HepG2 (cell line): ENCODE measurements around the gene UBE2O. TPM values are rescaled to one million over a fixed set of nuclear protein-coding genes. Genes with fewer than 3 reads are reported as not detected.
A peak's percentile ranks its signal among the peaks of the same experiment; 100 is the strongest.

Experiments used
- ARHGAP35 ChIP-seq: sonication (generic); formaldehyde crosslinking; IDR thresholded peaks from 2 replicates; pipeline ENCODE4 v1.9.0; 2022; ENCODE audit warnings: mild to moderate bottlenecking, inconsistent platforms, moderate library complexity, missing genetic modification reagents, borderline replicate concordance
- HDAC2 ChIP-seq: sonication (generic); formaldehyde crosslinking; IDR thresholded peaks from 2 replicates; pipeline ENCODE4 v1.4.0; 2020; ENCODE audit warnings: missing genetic modification reagents
- HMGXB4 ChIP-seq, 2 experiments: sonication (generic) in 1 of 2; formaldehyde crosslinking in 1 of 2; IDR thresholded peaks; 2 replicates each; pipeline versions ENCODE4 v1.4.0 to v1.6.1; 2018 to 2020; ENCODE audit warnings: missing genetic modification reagents in 2 of 2, borderline replicate concordance in 1 of 2, low read depth in 1 of 2, mild to moderate bottlenecking in 1 of 2, missing biosample characterization in 1 of 2
- KLF16 ChIP-seq, 2 experiments: sonication (generic) in 1 of 2; formaldehyde crosslinking in 1 of 2; IDR thresholded peaks; 2 replicates each; pipeline versions ENCODE4 v1.6.1 to v1.8.0; 2016 to 2023; ENCODE audit warnings: missing genetic modification reagents in 2 of 2, missing compliant biosample characterization in 1 of 2
- MED8 ChIP-seq: sonication (generic); formaldehyde crosslinking; IDR thresholded peaks from 2 replicates; pipeline ENCODE4 v1.8.1; 2023; ENCODE audit warnings: mild to moderate bottlenecking, missing genetic modification reagents; ENCODE audit not compliant: insufficient replicate concordance
- NFKBIZ ChIP-seq: IDR thresholded peaks from 2 replicates; pipeline ENCODE4 v1.6.1; 2018; ENCODE audit warnings: missing genetic modification reagents, missing compliant biosample characterization
- PHF8 ChIP-seq: sonication (generic); formaldehyde crosslinking; IDR thresholded peaks from 2 replicates; pipeline ENCODE4 v1.5.0; 2020; ENCODE audit warnings: missing genetic modification reagents
- SIN3A ChIP-seq: IDR thresholded peaks from 2 replicates; pipeline ENCODE4 v1.6.1; 2011; ENCODE audit warnings: low read depth, mild to moderate bottlenecking, control low read depth, low read length, borderline replicate concordance
- SP1 ChIP-seq, 2 experiments: fragments of 450-650 bp in 1 of 2; sonication (generic) in 1 of 2; formaldehyde crosslinking in 1 of 2; IDR thresholded peaks; 2 replicates each; pipeline versions ENCODE4 v1.4.0 to v1.6.1; 2016 to 2020; ENCODE audit warnings: missing genetic modification reagents in 1 of 2
- ZFX ChIP-seq: sonication (generic); formaldehyde crosslinking; IDR thresholded peaks from 2 replicates; pipeline ENCODE4 v1.4.0; 2020; ENCODE audit warnings: mild to moderate bottlenecking, low read depth, missing genetic modification reagents, moderate library complexity
- ZNF136 ChIP-seq: sonication (generic); formaldehyde crosslinking; IDR thresholded peaks from 2 replicates; pipeline ENCODE4 v1.8.1; 2022; ENCODE audit warnings: low read depth, mild to moderate bottlenecking, moderate library complexity, missing genetic modification reagents
- ZNF274 ChIP-seq: sonication (generic); formaldehyde crosslinking; IDR thresholded peaks from 2 replicates; pipeline ENCODE4 v1.5.1; 2020; ENCODE audit warnings: mild to moderate bottlenecking, missing genetic modification reagents
- ZNF503 ChIP-seq: sonication (generic); formaldehyde crosslinking; IDR thresholded peaks from 2 replicates; pipeline ENCODE4 v1.4.0; 2020; ENCODE audit warnings: missing genetic modification reagents
- ZNF614 ChIP-seq: IDR thresholded peaks from 2 replicates; pipeline ENCODE4 v1.6.1; 2018; ENCODE audit warnings: missing biosample characterization, missing genetic modification reagents, inconsistent platforms, borderline replicate concordance
- ZNF749 ChIP-seq: sonication (generic); formaldehyde crosslinking; IDR thresholded peaks from 2 replicates; pipeline ENCODE4 v1.8.0; 2022; ENCODE audit warnings: mild to moderate bottlenecking, missing genetic modification reagents, moderate library complexity, borderline replicate concordance
- ZNF761 ChIP-seq: sonication (generic); formaldehyde crosslinking; conservative IDR thresholded peaks from 2 replicates; pipeline ENCODE4 v1.4.0; 2020; ENCODE audit warnings: mild to moderate bottlenecking, missing genetic modification reagents
- polyA plus RNA-seq, 8 experiments: library from polyadenylated mRNA; depleted of rRNA in 3 of 8; stranded (reverse) in 7 of 8; unstranded in 1 of 8; fragments of >200 nt; fragmentation: Illumina TruSeq in 4 of 8; extraction: Trizol in 4 of 8; gene quantifications; 2 replicates each; pipeline versions ENCODE4 v1.2.1 to v1.2.3, GENCODE V29; 2011 to 2016; ENCODE audit warnings: low read depth in 4 of 8, missing spikeins in 1 of 8, mixed read lengths in 1 of 8; ENCODE audit not compliant: insufficient read depth in 1 of 8
- total RNA-seq, 5 experiments: library from RNA; depleted of rRNA; stranded (reverse); fragments of >200 nt; fragmentation: Illumina TruSeq; extraction: Trizol; gene quantifications; 2 replicates each; pipeline ENCODE4 v1.2.3, GENCODE V29; 2016; ENCODE audit warnings: low read depth in 1 of 5
- TF ChIP-seq, protein P1 (sequence below): sonication (generic); formaldehyde crosslinking; conservative IDR thresholded peaks from 2 replicates; pipeline ENCODE4 v1.8.0; 2022; ENCODE audit warnings: low read depth, missing genetic modification reagents
- TF ChIP-seq, protein P2 (sequence below): sonication (generic); formaldehyde crosslinking; IDR thresholded peaks from 2 replicates; pipeline ENCODE4 v1.5.1; 2020; ENCODE audit warnings: mild to moderate bottlenecking, missing genetic modification reagents, moderate library complexity

UBE2O gene
- total and polyA plus RNA-seq, 2 of the 13 experiments (the other 11 are each of a cell fraction or from before 2014, with no cell fraction given) = 21.5 to 23.5 TPM

DNA sequence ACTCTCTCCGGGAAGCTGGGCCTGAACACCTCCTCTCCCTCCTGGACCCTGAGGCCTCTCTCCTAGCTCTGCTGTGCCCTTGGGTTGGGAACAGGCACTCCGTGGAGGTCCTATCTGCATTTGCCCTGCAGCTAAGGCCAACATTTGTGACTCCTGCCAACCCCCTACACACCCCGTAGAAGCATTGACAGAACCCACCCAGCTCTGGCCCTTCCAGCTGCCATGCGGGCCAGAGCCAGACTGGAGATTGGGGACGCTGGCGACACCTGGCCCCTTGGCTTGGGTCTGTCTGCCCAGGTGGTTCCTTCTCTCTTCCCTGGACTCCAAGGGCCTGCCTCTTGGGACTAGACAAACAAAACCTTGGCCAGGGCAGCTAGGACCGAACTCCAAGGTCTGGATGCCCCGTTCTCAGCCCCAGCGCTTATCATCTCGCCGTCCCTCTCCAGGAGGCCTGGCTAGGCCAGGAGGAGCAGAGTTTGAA is 48.9 kb upstream of the UBE2O start (continued):
- TF ChIP-seq, protein P1, sequence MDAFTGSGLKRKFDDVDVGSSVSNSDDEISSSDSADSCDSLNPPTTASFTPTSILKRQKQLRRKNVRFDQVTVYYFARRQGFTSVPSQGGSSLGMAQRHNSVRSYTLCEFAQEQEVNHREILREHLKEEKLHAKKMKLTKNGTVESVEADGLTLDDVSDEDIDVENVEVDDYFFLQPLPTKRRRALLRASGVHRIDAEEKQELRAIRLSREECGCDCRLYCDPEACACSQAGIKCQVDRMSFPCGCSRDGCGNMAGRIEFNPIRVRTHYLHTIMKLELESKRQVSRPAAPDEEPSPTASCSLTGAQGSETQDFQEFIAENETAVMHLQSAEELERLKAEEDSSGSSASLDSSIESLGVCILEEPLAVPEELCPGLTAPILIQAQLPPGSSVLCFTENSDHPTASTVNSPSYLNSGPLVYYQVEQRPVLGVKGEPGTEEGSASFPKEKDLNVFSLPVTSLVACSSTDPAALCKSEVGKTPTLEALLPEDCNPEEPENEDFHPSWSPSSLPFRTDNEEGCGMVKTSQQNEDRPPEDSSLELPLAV (CRISPR knock-in tag) = no peak
- TF ChIP-seq, protein P2, sequence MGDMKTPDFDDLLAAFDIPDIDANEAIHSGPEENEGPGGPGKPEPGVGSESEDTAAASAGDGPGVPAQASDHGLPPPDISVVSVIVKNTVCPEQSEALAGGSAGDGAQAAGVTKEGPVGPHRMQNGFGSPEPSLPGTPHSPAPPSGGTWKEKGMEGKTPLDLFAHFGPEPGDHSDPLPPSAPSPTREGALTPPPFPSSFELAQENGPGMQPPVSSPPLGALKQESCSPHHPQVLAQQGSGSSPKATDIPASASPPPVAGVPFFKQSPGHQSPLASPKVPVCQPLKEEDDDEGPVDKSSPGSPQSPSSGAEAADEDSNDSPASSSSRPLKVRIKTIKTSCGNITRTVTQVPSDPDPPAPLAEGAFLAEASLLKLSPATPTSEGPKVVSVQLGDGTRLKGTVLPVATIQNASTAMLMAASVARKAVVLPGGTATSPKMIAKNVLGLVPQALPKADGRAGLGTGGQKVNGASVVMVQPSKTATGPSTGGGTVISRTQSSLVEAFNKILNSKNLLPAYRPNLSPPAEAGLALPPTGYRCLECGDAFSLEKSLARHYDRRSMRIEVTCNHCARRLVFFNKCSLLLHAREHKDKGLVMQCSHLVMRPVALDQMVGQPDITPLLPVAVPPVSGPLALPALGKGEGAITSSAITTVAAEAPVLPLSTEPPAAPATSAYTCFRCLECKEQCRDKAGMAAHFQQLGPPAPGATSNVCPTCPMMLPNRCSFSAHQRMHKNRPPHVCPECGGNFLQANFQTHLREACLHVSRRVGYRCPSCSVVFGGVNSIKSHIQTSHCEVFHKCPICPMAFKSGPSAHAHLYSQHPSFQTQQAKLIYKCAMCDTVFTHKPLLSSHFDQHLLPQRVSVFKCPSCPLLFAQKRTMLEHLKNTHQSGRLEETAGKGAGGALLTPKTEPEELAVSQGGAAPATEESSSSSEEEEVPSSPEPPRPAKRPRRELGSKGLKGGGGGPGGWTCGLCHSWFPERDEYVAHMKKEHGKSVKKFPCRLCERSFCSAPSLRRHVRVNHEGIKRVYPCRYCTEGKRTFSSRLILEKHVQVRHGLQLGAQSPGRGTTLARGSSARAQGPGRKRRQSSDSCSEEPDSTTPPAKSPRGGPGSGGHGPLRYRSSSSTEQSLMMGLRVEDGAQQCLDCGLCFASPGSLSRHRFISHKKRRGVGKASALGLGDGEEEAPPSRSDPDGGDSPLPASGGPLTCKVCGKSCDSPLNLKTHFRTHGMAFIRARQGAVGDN = peak; percentile 88
- TF ChIP-seq SIN3A (no peak), SP1 (IDR thresholded peaks at IDR 0.05) (no peak), SP1 (CRISPR knock-in tag; IDR thresholded peaks at IDR 0.05) (0 out of 2 replicates have a peak, but pooled peaks have one; percentile 0), ZNF761 (CRISPR knock-in tag) (0 out of 2 replicates have a peak, but pooled peaks have one; percentile 43), ZFX (CRISPR knock-in tag) (peak; percentile 64), ARHGAP35 (CRISPR knock-in tag) (0 out of 2 replicates have a peak, but pooled peaks have one; percentile 50), ZNF614 (0 out of 2 replicates have a peak, but pooled peaks have one; percentile 6), KLF16 (CRISPR knock-in tag; IDR thresholded peaks at IDR 0.05) (no peak), NFKBIZ (CRISPR knock-in tag) (peak; percentile 8; the same call in 1 of the 2 replicates), MED8 (CRISPR knock-in tag) (peak; percentile 12), PHF8 (CRISPR knock-in tag) (peak; percentile 46; the same call in 1 of the 2 replicates), ZNF274 (CRISPR knock-in tag) (peak; percentile 54; the same call in 1 of the 2 replicates), ZNF136 (CRISPR knock-in tag) (0 out of 2 replicates have a peak, but pooled peaks have one; percentile 22), ZNF503 (CRISPR knock-in tag) (0 out of 2 replicates have a peak, but pooled peaks have one; percentile 33), ZNF749 (CRISPR knock-in tag) (no peak), HDAC2 (CRISPR knock-in tag) (peak; percentile 3; the same call in 1 of the 2 replicates), HMGXB4 (CRISPR knock-in tag; IDR thresholded peaks at IDR 0.05; ENCODE audit: borderline replicate concordance in 1 of 2, low read depth in 1 of 2) (peak in 1 of 2 experiments; percentile 10; a peak in 1 of 4 replicates)
